GM12864 (cell line): ENCODE measurements around the gene OR2H2.

ENCODE experiments used
- DNase-seq: peaks from one replicate; pipeline ENCODE4 v3.0.0-alpha.2; 2011; ENCODE audit warnings: low read depth
- H3K4me3 ChIP-seq: 2 replicates; pipeline ENCODE4 v1.5.1; 2011; ENCODE audit warnings: mild to moderate bottlenecking, low read depth, low read length, control low read depth
- CTCF ChIP-seq: IDR thresholded peaks from 2 replicates; pipeline ENCODE4 v1.5.1; 2011; ENCODE audit warnings: low read depth, mild to moderate bottlenecking, moderate library complexity, low read length, control low read depth, inconsistent platforms; ENCODE audit errors: missing control alignments

Gene OR2H2

DNA sequence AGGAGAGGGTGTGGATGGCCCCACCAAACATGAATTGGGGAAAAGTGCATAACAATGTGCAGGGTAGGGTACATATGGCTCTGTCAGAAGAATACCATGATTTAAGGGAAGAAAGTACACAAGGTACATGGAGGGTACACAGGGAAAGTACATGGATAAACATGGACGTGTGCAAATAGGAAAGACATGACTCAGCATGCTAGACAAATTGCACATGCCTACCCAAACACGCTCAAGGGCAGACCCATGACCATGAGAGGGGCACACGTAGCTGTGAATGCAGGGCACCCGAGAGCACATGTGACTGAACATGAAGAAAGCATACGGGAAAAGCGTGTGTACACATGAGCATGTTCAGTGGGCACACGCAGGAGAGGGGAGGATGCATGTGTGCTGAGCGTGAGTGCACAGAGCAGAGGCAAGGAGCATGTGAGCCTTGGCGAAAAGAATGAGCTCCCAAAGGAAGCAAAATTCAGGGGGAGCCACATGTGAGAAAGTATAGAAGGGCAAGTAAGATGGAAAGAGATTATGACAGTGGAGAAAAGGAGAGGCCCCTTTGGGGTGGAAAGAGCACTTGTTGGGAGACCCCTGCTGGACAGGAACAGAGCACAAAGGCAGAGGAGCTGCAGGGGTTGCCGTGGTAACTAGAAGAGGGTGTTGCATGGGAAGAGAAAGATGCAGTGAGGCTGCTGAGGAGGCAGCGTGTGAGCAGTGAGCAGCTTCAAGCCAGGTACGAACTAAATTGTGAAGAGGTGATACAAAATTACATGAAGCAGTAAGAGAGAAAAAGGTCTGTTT lies 17.8 kb downstream of the OR2H2 start:
- peak; percentile 22 for TF ChIP-seq CTCF
- DNase-seq, result no peak
- no peak overlapping the region for H3K4me3 ChIP-seq

DNA sequence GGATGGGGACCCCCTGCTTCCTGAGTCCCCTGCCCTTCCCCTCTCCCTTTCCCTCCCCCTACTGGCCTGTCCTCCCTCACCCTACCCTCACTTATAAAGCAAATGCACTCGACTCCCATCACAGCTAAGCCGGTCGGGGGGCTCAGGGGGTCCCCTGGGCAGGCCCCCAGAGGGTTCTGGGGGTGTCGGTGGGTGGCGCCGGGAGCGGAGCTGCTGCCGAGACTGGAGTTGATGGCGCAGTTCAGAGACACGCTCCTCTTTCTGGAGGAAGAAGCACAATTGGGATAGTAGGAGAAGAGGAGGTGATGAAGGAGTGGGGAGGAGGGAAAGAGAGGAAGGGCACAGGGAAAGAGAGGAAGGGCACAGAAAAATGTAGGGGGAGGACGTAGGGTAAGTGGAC lies 18.5 kb downstream of the OR2H2 start:
- DNase-seq, result no peak
- TF ChIP-seq CTCF, result no peak
- no peak overlapping the region for H3K4me3 ChIP-seq

GRCh38 chr6:29603930-29604329 lies 19.0 kb downstream of the OR2H2 start:
- H3K4me3 ChIP-seq, result no peak overlapping the region
- no peak for DNase-seq
- TF ChIP-seq CTCF, result no peak

DNA sequence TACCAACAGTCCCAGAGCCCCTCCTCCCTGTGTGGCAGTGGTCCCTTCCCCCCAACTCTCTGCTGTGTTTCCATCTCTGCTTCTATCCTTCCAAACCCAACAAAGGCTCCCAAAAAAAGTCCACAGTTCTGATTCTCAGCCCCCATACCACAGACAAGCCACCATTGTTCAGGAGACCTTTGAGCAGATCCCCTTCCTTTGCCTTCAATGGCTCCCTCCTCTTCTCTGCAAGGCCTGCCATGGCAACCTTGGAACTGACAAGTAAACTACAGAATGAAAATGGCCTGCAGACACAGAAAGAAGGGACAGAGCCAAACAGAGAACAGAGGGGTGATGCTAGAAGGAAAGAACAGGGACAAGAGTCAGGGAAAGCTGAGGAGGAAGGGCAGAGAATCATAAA lies 23.2 kb downstream of the OR2H2 start:
- no peak for TF ChIP-seq CTCF
- no peak overlapping the region for H3K4me3 ChIP-seq
- DNase-seq, result no peak

DNA sequence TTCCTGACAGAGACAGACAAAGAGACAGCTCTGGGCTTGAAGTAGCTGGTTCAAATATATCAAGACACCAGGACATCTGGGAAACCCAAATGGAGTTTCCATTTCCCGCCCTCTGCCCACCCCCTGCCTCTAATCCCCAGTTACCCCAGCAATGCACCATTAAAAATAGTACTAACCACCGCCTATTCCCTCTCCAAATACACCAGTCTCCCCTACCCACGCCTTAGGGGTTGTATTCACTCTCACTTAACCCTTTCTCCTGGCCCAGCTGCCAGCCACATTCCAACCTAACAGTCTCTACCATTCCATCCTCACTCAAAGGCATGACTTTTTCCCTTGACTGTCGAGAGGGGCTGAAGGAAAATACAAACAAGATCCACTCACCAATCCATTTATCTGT lies 25.6 kb downstream of the OR2H2 start:
- DNase-seq, result no peak
- H3K4me3 ChIP-seq, result no peak overlapping the region
- TF ChIP-seq CTCF, result no peak

GRCh38 chr6:29611426-29611825 lies 26.5 kb downstream of the OR2H2 start:
- no peak overlapping the region for H3K4me3 ChIP-seq
- no peak for TF ChIP-seq CTCF
- DNase-seq, result no peak

DNA sequence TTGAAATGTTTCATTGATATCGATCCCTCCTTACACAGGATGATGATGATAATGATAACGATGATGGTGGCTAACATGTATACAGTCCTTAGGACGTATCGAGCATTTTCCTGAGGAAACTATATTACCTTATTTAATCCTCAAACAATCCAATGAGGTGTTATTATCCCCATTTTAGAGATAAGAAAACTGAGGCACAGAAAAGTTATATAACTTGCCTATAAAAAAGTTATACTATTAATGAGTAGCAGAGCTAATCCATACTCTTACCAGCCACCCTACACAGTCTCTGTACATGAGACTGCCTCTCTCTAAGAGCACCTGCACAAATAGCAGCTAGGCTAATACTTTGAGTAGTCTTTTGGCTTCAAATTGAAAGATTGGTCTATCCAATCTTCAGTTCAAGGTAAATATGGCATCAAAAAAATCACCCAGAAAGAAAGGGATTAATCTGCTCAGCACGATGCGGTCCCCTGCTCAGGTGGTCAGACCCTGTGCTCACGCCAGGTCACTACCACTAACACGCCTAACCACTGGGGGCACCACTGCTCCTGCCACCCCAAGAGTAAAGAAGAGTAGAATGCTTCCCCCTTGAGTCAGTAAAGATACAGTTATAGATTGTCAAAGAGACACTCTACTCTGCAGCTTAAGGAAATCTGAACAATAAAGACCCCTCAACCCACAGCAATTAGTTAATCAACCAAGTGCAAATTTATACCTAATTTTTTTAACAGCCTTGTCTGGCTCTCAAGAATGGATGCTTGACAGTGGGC lies 33.0 kb downstream of the OR2H2 start:
- TF ChIP-seq CTCF, result peak; percentile 51
- no peak for DNase-seq
- no peak overlapping the region for H3K4me3 ChIP-seq
